NAMALWA (cell line): Measurements from ENCODE around the gene CEP89.
"Not testable (repeated sequence)": the region's sequence is repeated elsewhere in the genome, so short reads cannot be mapped to it uniquely, and the experiment has no call there.

ENCODE experiments used
- DNase-seq: peaks from one replicate; pipeline ENCODE4 v3.0.0-alpha.2; 2015; ENCODE audit warnings: low spot score

CEP89 gene

GRCh38 chr19:32891609-32892008, 80.1 kb downstream of the CEP89 start:
- DNase-seq: no peak

- DNase-seq: no peak
Observed at GRCh38 chr19:32890841-32891240, 80.9 kb downstream of the CEP89 start.

DNA sequence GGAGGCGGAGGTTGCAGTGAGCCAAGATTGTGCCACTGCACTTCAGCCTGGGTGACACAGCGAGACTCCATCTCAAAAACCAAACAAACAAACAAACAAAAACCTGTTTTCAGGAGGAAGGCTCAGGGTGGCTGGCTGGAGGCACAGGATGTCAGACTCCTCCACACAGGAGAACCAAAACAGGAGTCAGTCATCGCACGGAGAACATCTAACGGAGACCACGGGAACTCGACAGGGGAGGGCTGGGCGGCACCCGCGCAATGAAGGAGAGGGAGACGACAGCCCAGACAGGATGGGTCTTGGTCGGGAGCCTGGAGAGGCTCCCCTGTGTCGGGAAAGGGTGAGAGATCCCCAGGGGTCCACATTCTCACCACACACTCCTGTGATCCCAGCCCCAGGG, 81.4 kb downstream of the CEP89 start:
- DNase-seq: no peak

DNA sequence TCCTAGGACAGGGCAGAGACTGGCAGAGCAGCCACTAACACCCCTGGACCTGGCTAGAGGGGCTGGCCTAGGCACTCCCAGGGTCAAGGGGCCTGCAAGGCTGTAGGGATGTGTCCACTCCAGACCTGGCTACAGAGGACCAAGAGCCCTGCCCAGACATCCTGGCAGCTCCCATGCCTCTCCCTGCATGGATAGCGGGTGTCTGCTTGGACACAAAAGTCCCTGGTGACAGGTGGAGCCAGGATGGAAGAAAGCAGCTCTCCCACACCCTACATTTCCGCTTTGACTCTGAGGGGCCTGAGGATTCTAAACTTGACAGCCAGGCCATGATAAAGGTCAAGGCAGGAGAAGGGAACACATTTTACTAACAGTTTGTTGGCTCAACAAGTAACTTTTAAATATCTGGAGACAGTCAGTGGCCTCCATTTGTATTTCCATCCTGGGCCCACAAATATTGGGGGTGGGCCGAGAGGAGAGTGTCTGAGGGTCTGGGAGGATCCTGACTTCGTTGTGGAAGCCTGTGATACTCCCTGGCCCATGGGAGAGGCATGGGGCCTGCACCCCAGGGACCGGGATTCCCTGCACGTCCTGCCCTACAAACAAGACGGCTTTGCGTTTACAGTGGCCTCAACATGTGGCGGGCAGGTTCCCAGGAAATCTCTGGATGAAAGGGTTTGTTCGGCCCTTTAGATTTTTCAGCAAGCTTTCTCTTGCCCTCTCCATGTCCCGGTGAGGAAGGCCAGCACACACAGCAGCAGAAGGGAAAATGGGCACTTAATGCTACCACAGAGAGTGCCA, 82.4 kb downstream of the CEP89 start:
- DNase-seq: no peak

DNA sequence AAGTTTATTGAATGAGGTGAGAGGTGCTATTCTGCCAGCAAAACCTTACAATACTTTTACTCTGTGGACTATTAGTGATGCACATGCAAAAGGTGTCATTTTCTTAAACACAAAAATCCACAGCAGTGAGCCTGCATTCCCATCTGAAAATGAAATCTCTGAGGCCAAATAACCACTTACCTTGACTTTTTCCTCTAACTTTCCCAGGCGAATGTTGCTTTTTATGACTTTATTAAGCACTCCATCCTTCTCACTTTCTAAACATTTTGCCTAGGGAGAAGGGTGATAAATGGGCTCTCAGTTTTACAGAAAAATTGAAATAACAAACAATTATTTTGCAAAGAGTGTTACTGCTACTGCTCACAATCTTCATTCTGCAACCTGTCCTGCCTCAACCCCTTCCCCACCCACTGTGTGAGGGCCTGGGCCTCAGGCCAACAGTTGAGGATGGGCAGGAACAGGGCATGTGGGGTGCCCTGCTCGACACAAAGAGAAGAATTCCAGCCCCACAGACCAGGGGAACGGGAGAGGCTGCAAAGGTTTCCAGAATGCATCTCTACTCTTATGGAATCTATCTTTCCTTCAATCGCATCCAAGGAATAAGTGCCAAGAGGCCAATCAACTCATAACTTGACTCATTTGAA, 84.1 kb downstream of the CEP89 start:
- no peak for DNase-seq

DNA sequence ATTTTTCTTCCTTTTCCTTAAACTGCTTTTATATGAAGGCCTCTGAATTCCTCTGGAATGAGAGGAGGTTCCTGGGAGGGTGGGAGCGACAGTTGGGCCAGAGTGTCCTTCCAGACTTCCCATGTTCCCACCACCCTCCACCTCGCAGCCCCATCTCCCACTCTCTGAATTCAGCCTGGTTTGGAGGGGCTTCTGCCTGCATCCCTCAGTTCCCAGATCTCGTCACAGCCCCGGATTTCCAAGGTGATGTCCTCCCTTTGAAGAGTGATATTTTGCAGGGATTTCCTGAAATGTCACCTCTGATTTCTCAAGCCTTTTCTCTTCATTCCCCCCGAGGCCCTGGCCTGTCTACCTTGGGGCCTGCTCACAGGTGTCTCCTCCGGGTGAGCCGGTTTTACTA, 85.5 kb downstream of the CEP89 start:
- no peak for DNase-seq

GRCh38 chr19:32885255-32885654, 86.5 kb downstream of the CEP89 start:
- not testable (repeated sequence) for DNase-seq

- DNase-seq: no peak
Observed at GRCh38 chr19:32881766-32882165, 90.0 kb downstream of the CEP89 start.

DNA sequence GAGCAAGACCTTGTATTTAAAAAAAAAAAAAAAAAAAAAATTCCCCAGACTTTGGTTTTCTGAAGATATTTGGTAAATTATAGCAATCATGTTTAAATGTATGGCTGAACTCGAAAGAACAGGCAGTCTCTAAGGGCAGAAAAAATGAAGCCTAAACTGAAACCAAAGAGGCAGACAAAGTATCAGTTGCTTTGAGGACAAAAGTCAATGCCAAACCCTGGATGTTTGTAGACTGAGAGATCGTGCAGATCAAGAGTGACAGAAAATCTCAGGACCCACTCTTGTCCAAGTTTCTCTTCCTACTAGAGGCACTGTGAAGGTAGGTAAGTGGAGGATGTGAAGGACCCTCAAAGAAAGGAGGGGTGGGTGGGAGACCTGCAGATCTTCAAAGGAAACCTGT, 91.1 kb downstream of the CEP89 start:
- no peak for DNase-seq

DNA sequence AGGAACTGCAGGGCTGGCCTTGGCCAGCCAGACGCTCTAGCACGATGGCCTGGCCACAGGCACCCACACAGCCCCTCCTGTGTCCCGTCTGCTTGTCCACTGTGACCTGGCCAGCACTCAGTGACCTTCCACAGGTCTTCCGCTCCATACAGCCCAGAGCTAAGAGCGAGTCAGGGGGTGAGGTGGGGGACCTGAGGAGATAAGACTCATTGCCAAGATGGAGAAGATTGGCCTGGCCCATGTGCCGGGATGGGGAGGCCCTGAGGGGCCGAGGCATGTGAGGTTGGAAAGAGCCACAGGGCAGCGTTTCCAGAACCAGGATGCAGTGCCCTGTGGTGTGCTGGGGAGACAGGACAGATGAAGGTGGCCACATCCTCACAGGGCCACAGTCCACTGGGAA, 92.0 kb downstream of the CEP89 start:
- no peak for DNase-seq

DNA sequence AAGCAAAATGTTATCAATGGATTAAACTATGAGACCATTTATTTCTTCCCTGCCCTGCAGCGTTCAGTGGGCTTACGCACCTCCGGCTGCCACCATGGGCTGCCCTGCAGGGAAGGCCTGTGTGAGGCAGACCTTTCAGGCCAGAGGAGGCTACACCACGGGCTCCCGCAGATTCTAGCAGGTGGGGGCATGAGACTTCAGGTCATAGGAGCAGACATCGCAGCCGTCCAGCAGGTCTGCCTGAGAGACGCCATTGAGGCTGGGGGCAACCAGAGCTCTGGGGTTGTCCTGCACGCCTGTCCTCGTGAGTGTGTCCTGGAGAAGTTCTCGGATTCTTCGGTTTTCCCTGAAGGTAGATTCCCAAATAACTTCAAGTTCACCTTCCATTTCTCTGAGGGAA, 92.8 kb downstream of the CEP89 start:
- DNase-seq: no peak

DNA sequence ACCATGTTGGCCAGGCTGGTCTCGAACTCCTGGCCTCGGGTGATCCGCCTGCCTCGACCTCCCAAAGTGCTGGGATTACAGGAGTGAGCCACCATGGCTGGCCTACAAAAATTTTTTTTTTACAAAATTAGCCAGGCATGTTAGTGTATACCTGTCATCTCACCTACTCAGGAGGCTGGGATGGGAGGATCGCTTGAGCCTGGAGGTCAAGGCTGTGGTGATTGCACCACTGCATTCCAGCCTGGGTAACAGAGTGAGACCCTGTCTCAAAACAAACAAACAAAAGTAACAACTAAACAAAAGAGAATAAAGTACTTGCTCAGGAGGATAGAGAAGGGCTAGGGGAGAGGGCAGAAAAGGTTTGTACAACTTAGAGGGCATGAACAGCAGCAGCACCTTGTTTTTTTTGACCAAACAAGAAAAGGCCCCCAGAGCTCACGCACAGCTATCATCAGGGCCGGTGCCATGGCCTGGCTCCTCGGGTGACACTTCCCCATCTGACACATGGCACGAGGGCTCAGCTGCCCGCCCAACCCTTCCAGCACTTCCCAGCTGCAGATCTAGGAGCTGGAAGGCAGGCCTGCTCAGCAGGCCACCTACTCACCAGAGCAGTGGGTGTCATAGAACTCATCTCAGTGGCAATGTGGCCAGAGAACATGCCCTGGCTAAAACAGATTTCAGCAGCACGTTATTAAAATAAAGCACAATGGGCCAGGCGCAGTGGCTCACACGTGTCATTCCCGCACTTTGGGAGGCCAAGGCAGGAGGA, 93.6 kb downstream of the CEP89 start:
- no peak for DNase-seq

DNA sequence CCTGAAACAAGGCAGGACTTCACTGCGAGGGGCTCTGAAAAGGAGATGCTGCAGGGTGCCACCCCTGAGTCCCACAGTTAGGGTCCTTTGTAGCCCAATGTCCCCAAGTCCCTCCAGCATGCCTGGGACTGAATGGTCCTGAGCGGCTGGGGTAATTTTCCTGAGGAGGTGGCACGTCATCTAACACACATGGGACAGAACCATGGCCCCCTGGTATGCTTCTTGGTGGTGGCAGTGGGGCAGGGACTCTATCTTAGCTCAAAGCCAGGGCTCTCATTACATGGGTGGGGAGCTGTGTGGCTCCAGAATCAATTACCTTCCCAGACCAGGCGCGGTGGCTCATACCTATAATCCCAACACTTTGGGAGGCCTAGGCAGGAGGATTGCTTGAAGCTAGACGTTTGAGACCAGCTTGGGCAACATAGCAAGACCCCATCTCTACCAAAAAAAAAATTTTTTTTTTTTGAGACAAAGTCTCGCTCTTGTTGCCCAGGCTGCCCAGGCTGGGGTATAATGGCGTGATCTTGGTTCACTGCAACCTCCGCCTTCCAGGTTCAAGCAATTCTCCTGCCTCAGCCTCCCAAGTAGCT, 94.3 kb downstream of the CEP89 start:
- no peak for DNase-seq

DNA sequence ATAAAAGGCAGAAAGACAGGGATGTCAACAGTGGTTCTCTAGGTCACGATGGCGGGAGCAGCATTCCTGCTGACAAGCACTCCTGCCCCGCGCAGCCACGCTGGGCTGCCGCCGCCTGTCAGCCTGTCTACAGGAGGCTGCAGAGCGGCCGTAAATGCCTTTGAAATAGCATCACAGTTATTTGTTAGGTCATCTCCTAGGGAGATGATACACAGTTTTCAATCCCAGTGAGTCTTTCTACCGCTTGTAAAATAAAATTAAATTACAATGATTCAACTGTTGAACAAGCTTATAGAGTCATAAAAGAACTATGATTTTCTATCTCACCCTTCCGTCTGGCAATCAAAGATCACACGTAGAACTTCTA, 94.9 kb downstream of the CEP89 start:
- no peak for DNase-seq

GRCh38 chr19:32876236-32876918, 95.4 kb downstream of the CEP89 start:
- no peak for DNase-seq

- DNase-seq: no peak
Observed at GRCh38 chr19:32875428-32875827, 96.3 kb downstream of the CEP89 start.

DNA sequence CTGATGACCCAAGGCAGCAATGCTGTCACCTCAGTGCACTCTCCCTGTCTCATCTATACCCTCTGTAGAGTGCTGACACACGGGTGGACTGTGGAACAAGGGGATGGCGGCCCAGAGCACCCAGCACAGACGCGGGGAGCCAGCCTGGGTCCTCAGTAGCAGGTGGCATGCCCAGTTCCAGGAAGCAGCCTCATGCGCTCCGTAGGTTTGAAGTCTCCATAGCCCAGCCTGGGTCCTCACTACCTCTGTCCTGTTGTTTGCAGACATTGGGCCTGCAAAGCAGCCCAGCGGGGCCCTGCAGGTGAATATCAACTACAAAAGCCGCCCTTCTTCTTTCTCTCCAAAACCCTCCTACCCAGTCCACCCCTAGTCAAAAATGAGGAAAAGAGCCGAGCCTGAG, 97.2 kb downstream of the CEP89 start:
- DNase-seq: no peak

- no peak for DNase-seq
Observed at GRCh38 chr19:32873247-32873959, 98.4 kb downstream of the CEP89 start.

DNA sequence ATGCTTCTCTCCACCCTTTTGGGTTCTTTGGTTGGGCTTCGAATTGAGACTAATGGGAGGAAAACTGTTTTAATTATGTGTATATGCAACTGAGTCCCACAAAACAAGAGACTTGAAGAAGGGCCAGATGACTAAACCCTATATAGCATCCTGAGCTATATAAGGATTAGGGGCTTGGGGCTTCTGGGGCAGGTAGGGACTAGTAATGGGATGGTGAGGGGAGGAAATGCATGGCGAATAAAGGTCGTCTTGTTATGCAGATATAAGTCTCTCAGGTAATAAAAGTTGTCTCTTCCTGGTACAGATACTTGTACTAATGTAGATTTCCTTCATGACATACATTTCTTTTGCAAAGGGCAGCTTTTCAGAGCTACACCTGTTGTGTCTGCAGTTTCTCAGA, 99.4 kb downstream of the CEP89 start:
- no peak for DNase-seq

DNA sequence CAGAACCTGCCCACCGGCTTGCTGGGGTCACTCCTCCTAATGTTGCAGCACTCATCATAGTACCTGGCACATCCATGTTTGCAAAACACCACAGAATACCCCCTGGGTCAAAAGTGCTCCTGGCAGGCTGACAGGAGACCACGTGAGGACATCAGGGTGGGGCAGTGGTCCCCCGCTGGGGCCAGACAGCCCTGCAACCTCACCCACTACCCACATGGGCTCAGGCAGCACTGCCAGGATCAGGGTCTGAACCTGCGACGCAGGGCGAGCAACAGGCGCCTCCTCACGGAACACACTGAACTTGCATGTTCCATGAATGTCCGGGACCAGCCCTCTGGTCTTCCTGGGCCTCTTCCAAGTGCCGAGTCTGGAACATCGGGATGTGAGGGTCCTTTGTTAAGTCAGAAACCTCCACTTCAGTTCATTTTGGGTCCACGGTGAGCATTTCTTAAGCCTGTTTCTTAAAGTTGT, 100.7 kb downstream of the CEP89 start:
- no peak for DNase-seq

DNA sequence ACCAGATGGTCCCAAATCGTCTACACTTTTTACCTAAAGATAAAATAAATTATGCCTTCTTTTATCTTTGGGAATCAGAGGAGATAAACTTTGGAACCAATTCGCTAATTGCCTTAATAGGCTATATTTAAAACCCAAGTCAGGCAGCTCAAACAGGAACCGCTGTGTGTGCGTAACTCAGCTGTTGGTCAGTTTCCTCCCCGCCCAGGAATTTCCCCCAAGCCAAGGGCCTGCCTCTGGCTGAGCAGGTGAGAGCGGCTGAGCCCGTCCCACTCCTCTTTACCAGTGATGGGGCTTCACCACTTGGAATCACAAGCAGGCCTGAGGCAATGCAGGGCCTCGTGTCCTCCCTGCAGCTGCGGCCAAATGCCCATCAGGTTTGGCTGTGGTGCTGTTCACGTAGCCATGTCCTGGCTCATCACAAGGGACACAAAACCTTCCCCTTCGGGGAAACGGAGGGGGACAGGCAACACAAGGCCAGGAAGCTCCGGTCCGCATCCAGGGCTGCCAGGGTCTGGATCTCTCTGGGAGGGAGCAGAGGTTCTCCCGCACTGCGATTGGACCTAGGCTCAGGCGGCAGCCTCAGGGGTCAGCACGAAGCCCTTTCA, 101.7 kb downstream of the CEP89 start:
- DNase-seq: no peak
